ENCODE data around the gene CCR5. TPM values are rescaled to one million over a fixed set of nuclear protein-coding genes. Genes with fewer than 3 reads are reported as not detected.

The CCR5 gene
- total and polyA plus RNA-seq, 9 of the 15 experiments (the other 6 are each of a cell fraction or from before 2014, with no cell fraction given), result not detected

GRCh38 chr3:46371519-46372340 lies 984 bp downstream of the CCR5 start (continued):
- TF ChIP-seq ELF4 (CRISPR knock-in tag; IDR thresholded peaks at IDR 0.05), result no peak

DNA sequence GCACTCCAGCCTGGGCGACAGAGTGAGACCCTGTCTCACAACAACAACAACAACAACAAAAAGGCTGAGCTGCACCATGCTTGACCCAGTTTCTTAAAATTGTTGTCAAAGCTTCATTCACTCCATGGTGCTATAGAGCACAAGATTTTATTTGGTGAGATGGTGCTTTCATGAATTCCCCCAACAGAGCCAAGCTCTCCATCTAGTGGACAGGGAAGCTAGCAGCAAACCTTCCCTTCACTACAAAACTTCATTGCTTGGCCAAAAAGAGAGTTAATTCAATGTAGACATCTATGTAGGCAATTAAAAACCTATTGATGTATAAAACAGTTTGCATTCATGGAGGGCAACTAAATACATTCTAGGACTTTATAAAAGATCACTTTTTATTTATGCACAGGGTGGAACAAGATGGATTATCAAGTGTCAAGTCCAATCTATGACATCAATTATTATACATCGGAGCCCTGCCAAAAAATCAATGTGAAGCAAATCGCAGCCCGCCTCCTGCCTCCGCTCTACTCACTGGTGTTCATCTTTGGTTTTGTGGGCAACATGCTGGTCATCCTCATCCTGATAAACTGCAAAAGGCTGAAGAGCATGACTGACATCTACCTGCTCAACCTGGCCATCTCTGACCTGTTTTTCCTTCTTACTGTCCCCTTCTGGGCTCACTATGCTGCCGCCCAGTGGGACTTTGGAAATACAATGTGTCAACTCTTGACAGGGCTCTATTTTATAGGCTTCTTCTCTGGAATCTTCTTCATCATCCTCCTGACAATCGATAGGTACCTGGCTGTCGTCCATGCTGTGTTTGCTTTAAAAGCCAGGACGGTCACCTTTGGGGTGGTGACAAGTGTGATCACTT lies 2.0 kb downstream of the CCR5 start:
- peak; percentile 71 for FAIRE-seq
- Histone ChIP-seq H3K4me3 (no peak overlapping the region), H3K27ac (ENCODE audit: extremely low read depth, low read depth, low read length) (no peak overlapping the region), H3K27me3 (ENCODE audit: control insufficient read depth in 2 of 2, insufficient read depth in 2 of 2, low read length in 2 of 2) (peaks cover 32 to 52% of the 10 kb centered on the region in 2 experiments; a peak in 4 of 5 replicates), H3K9me1 (ENCODE audit: control insufficient read depth, insufficient read depth, low read length) (no peaks in the 10 kb centered on the region), H3K9ac (ENCODE audit: insufficient read depth in 1 of 2, low read depth in 2 of 2, low read length in 2 of 2) (no peak overlapping the region), H4K20me1 (replicated peaks; ENCODE audit: control insufficient read depth, insufficient read depth, low read length) (no peaks in the 10 kb centered on the region), H3K79me2 (ENCODE audit: control insufficient read depth, insufficient read depth, low read length) (no peaks in the 10 kb centered on the region), H3K9me3 (replicated peaks; ENCODE audit: control insufficient read depth, insufficient read depth, low read depth, low read length) (no peaks in the 10 kb centered on the region), H3K4me1 (replicated peaks in 1 of 2; ENCODE audit: control insufficient read depth in 2 of 2, insufficient read depth in 2 of 2, low read length in 2 of 2) (no peaks in the 10 kb centered on the region), H2AFZ (ENCODE audit: low read depth, low read length) (no peak overlapping the region), H3K4me2 (ENCODE audit: insufficient read depth, low read length) (no peak overlapping the region), H3K36me3 (ENCODE audit: control insufficient read depth, insufficient read depth, low read length) (no peaks in the 10 kb centered on the region)
- DNase-seq (ENCODE audit: extremely low read depth in 1 of 4, low spot score in 3 of 4), result peak in 1 of 4 experiments; percentile 18
- BruUV-seq (replicated peaks), result no TSS peak
- intact Hi-C loops (cut with micrococcal nuclease) (loop anchor here (5.0 kb wide), 2 partner anchors 55 to 80 kb away; no protein-coding TSS in a partner anchor), in situ Hi-C loops (cut with MboI) (no loop called here)
- ChIA-PET POLR2A (interaction anchor here (0.5 to 1.5 kb wide), 3 partner anchors 9 to 22 kb away, joined by 3 to 4 read pairs (median 3); no protein-coding TSS in a partner anchor), CTCF (ENCODE audit: low intra/inter-chr PET ratio) (interaction anchor here (1.2 kb wide), 1 partner anchor 433 kb away, joined by 4 read pairs; no protein-coding TSS in a partner anchor)
- 12% methylated on average over 9 of the region's 9 CpGs for WGBS (ENCODE audit: insufficient coverage, low coverage, missing lambda C conversion rate)
- ATAC-seq, result peak; percentile 78
- TF ChIP-seq ZNF384 (IDR thresholded peaks at IDR 0.05; ENCODE audit: low read depth, low read length), result no peak
- TF ChIP-seq HOXB6 (CRISPR knock-in tag; IDR thresholded peaks at IDR 0.05; ENCODE audit: borderline replicate concordance), result no peak
- no peak for TF ChIP-seq ZBTB8A (IDR thresholded peaks at IDR 0.05; ENCODE audit: partially characterized antibody)
- no peak for TF ChIP-seq ZKSCAN8 (CRISPR knock-in tag; IDR thresholded peaks at IDR 0.05)
- TF ChIP-seq NFATC3 (IDR thresholded peaks at IDR 0.05), result no peak
- no peak for TF ChIP-seq ZNF408 (CRISPR knock-in tag; IDR thresholded peaks at IDR 0.05; ENCODE audit: low read depth)
- no peak for TF ChIP-seq ZC3H4 (CRISPR knock-in tag; IDR thresholded peaks at IDR 0.05; ENCODE audit: borderline replicate concordance)
- no peak for TF ChIP-seq CBX1 (IDR thresholded peaks at IDR 0.05; ENCODE audit: low read depth)
- 0 out of 2 replicates have a peak, but pooled peaks have one; percentile 19 for TF ChIP-seq DEAF1 (CRISPR knock-in tag; IDR thresholded peaks at IDR 0.05)
- 0 out of 2 replicates have a peak, but pooled peaks have one; percentile 2 for TF ChIP-seq SMC3 (conservative IDR thresholded peaks at IDR 0.05; ENCODE audit: insufficient read depth, low read depth, low read length)
- TF ChIP-seq TSC22D4 (tag; IDR thresholded peaks at IDR 0.05), result no peak
- no peak for TF ChIP-seq HMG20A (CRISPR knock-in tag; conservative IDR thresholded peaks at IDR 0.05)
- no peak for TF ChIP-seq SRSF9 (IDR thresholded peaks at IDR 0.05; ENCODE audit: borderline replicate concordance, low read depth, low read length)
- no peak for TF ChIP-seq ETV1 (tag; conservative IDR thresholded peaks at IDR 0.05; ENCODE audit: low read depth)
- TF ChIP-seq ZNF77 (CRISPR knock-in tag; IDR thresholded peaks at IDR 0.05), result no peak
- TF ChIP-seq MITF (IDR thresholded peaks at IDR 0.05), result no peak

Measured in K562 (cell line).